Neuronal stem cell (in vitro differentiated cells): Measurements from ENCODE around the gene CKS1B.

Experiments
- DNase-seq: peaks from one replicate; pipeline ENCODE4 v3.0.0-alpha.2; 2013; ENCODE audit warnings: low spot score
- H2AFZ ChIP-seq: one replicate; pipeline ENCODE4 v1.6.1; 2013; ENCODE audit warnings: mild to moderate bottlenecking, low read length, inconsistent platforms
- H2AK5ac ChIP-seq: 2 replicates; pipeline ENCODE4 v1.6.1; 2013; ENCODE audit warnings: low read depth, mild to moderate bottlenecking, inconsistent platforms, low read length, moderate library complexity, mixed read lengths
- H2BK120ac ChIP-seq: 2 replicates; pipeline ENCODE4 v1.6.1; 2013; ENCODE audit warnings: low read depth, mild to moderate bottlenecking, inconsistent platforms, low read length, moderate library complexity, mixed read lengths
- H2BK12ac ChIP-seq: one replicate; pipeline ENCODE4 v1.6.1; 2013; ENCODE audit warnings: low read length, inconsistent platforms
- H2BK15ac ChIP-seq: 2 replicates; pipeline ENCODE4 v1.6.1; 2013; ENCODE audit warnings: mild to moderate bottlenecking, low read length, inconsistent platforms, mixed read lengths
- H2BK5ac ChIP-seq: one replicate; pipeline ENCODE4 v1.6.1; 2013; ENCODE audit warnings: inconsistent platforms, mild to moderate bottlenecking, low read length, moderate library complexity
- H3K14ac ChIP-seq: one replicate; pipeline ENCODE4 v1.6.1; 2013; ENCODE audit warnings: low read length, inconsistent platforms
- H3K18ac ChIP-seq: 2 replicates; pipeline ENCODE4 v1.6.1; 2013; ENCODE audit warnings: low read length, inconsistent platforms
- H3K23ac ChIP-seq: 2 replicates; pipeline ENCODE4 v1.6.1; 2013; ENCODE audit warnings: low read depth, mild to moderate bottlenecking, mixed read lengths, low read length, inconsistent platforms; ENCODE audit not compliant: poor library complexity
- H3K27ac ChIP-seq: replicated peaks from 3 replicates; pipeline ENCODE4 v1.5.1; 2013; ENCODE audit warnings: low read length, inconsistent platforms
- H3K27me3 ChIP-seq, 3 experiments: 2 replicates each; pipeline ENCODE4 v1.6.1; 2013; ENCODE audit warnings: low read length in 3 of 3, mild to moderate bottlenecking in 2 of 3, inconsistent platforms in 1 of 3, low read depth in 1 of 3, mixed read lengths in 1 of 3, moderate library complexity in 1 of 3; ENCODE audit not compliant: control insufficient read depth in 3 of 3, insufficient read depth in 3 of 3
- H3K36me3 ChIP-seq, 2 donors: replicated peaks in 1 of 2; 2 replicates each; pipeline ENCODE4 v1.6.1; 2013; ENCODE audit warnings: low read length in 2 of 2; ENCODE audit not compliant: control insufficient read depth in 2 of 2, insufficient read depth in 2 of 2
- H3K4ac ChIP-seq: 2 replicates; pipeline ENCODE4 v1.6.1; 2013; ENCODE audit warnings: inconsistent platforms, mild to moderate bottlenecking, low read length, moderate library complexity
- H3K4me1 ChIP-seq, 2 donors: 1 replicate in 1 of 2; 2 replicates in 1 of 2; pipeline ENCODE4 v1.6.1; 2013; ENCODE audit warnings: low read length in 2 of 2, low read depth in 1 of 2; ENCODE audit not compliant: control insufficient read depth in 2 of 2, insufficient read depth in 1 of 2
- H3K4me2 ChIP-seq: one replicate; pipeline ENCODE4 v1.6.1; 2013; ENCODE audit warnings: mild to moderate bottlenecking, low read length, inconsistent platforms; ENCODE audit not compliant: insufficient read depth, poor library complexity, severe bottlenecking
- H3K4me3 ChIP-seq, 2 donors: 2 replicates each; pipeline ENCODE4 v1.5.1; 2013; ENCODE audit warnings: low read length in 2 of 2, mild to moderate bottlenecking in 2 of 2, inconsistent platforms in 1 of 2, moderate library complexity in 1 of 2
- H3K79me1 ChIP-seq: one replicate; pipeline ENCODE4 v1.6.1; 2013; ENCODE audit warnings: low read depth, mild to moderate bottlenecking, inconsistent platforms, low read length, moderate library complexity
- H3K9ac ChIP-seq: one replicate; pipeline ENCODE4 v1.6.1; 2013; ENCODE audit warnings: mild to moderate bottlenecking, low read depth, low read length, inconsistent platforms; ENCODE audit not compliant: poor library complexity
- H3K9me3 ChIP-seq, 2 donors: replicated peaks in 1 of 2; 2 replicates each; pipeline versions ENCODE3 to v1.6.1; 2013; ENCODE audit warnings: low read length in 2 of 2, mild to moderate bottlenecking in 2 of 2, inconsistent platforms in 1 of 2, low read depth in 1 of 2, mixed read lengths in 1 of 2, moderate library complexity in 1 of 2; ENCODE audit not compliant: control insufficient read depth in 2 of 2, insufficient read depth in 1 of 2
- H4K8ac ChIP-seq: one replicate; pipeline ENCODE4 v1.6.1; 2013; ENCODE audit warnings: low read depth, mild to moderate bottlenecking, inconsistent platforms, low read length, moderate library complexity
- H4K91ac ChIP-seq: one replicate; pipeline ENCODE4 v1.6.1; 2013; ENCODE audit warnings: low read length, low read depth, mild to moderate bottlenecking, inconsistent platforms; ENCODE audit not compliant: poor library complexity
- WGBS, 2 donors: extraction: QIAGEN DNeasy Blood & Tissue Kit; methylation state at CpG; one replicate each; pipeline ENCODE4 v1.1.7; 2013; ENCODE audit warnings: missing lambda C conversion rate in 2 of 2, mixed read lengths in 1 of 2; ENCODE audit not compliant: insufficient read length in 2 of 2, insufficient replicate concordance in 1 of 2; ENCODE audit errors: extremely low coverage in 2 of 2; 5-methylcytosine and 5-hydroxymethylcytosine counted together

CKS1B gene

GRCh38 chr1:154972517-154973343 is 1.8 kb upstream of the CKS1B start:
- H3K27me3 ChIP-seq: no peaks in the 10 kb centered on the region
- no peak overlapping the region for H2BK15ac ChIP-seq
- no peaks in the 10 kb centered on the region for H3K9me3 ChIP-seq
- H3K18ac ChIP-seq: peak overlapping the region; percentile 82
- peak overlapping the region; percentile 9 for H2AFZ ChIP-seq
- peaks cover 2 to 30% of the 10 kb centered on the region in 2 donors for H3K36me3 ChIP-seq
- H2BK120ac ChIP-seq: no peak overlapping the region
- H3K4me3 ChIP-seq: peak overlapping the region; percentile 46 to 56
- H3K23ac ChIP-seq: no peak overlapping the region
- no peak overlapping the region for H4K8ac ChIP-seq
- peak overlapping the region; percentile 98 for H3K27ac ChIP-seq
- H3K9ac ChIP-seq: no peak overlapping the region
- H3K4ac ChIP-seq: no peak overlapping the region
- WGBS, 2 donors: no CpG with 5 or more reads among the region's 18 CpGs
- H3K79me1 ChIP-seq: peaks cover 9% of the 10 kb centered on the region
- peaks cover 29 to 41% of the 10 kb centered on the region in 2 donors for H3K4me1 ChIP-seq
- H2BK12ac ChIP-seq: no peak overlapping the region
- no peak overlapping the region for H3K14ac ChIP-seq
- no peak overlapping the region for H2BK5ac ChIP-seq
- H2AK5ac ChIP-seq: no peak overlapping the region
- H3K4me2 ChIP-seq: peak overlapping the region; percentile 46
- peak; percentile 73 for DNase-seq
- no peak overlapping the region for H4K91ac ChIP-seq

GRCh38 chr1:154973344-154974101 is 958 bp upstream of the CKS1B start:
- no peak overlapping the region for H2BK12ac ChIP-seq
- H2BK120ac ChIP-seq: no peak overlapping the region
- H2AK5ac ChIP-seq: no peak overlapping the region
- peak overlapping the region; percentile 50 for H3K4me2 ChIP-seq
- peak overlapping the region; percentile 89 for H2AFZ ChIP-seq
- peaks cover 5% of the 10 kb centered on the region for H3K79me1 ChIP-seq
- H3K23ac ChIP-seq: no peak overlapping the region
- H3K4ac ChIP-seq: no peak overlapping the region
- H3K27ac ChIP-seq: peak overlapping the region; percentile 98
- H3K36me3 ChIP-seq: peaks cover 6 to 30% of the 10 kb centered on the region in 2 donors
- H3K27me3 ChIP-seq: no peaks in the 10 kb centered on the region
- WGBS, 2 donors: no CpG with 5 or more reads among the region's 37 CpGs
- peak; percentile 97 for DNase-seq
- no peak overlapping the region for H4K91ac ChIP-seq
- H3K9me3 ChIP-seq: no peaks in the 10 kb centered on the region
- H3K18ac ChIP-seq: peak overlapping the region; percentile 88
- no peak overlapping the region for H3K14ac ChIP-seq
- H3K4me3 ChIP-seq: peak overlapping the region; percentile 56 to 86
- H2BK15ac ChIP-seq: no peak overlapping the region
- H4K8ac ChIP-seq: no peak overlapping the region
- H2BK5ac ChIP-seq: peak overlapping the region; percentile 71
- H3K4me1 ChIP-seq: peaks cover 29 to 41% of the 10 kb centered on the region in 2 donors
- H3K9ac ChIP-seq: peak overlapping the region; percentile 26

- H2BK12ac ChIP-seq: no peak overlapping the region
- peak overlapping the region; percentile 74 for H2AFZ ChIP-seq
- peaks cover 22 to 31% of the 10 kb centered on the region in 2 donors for H3K4me1 ChIP-seq
- no peak overlapping the region for H3K4ac ChIP-seq
- WGBS, 2 donors: no CpG with 5 or more reads among the region's 30 CpGs
- H4K8ac ChIP-seq: no peak overlapping the region
- peaks cover 4% of the 10 kb centered on the region for H3K79me1 ChIP-seq
- H3K27me3 ChIP-seq: no peaks in the 10 kb centered on the region
- no peak overlapping the region for H2BK120ac ChIP-seq
- peak overlapping the region; percentile 71 for H3K9ac ChIP-seq
- H3K4me3 ChIP-seq: peak overlapping the region; percentile 56 to 79
- H2AK5ac ChIP-seq: no peak overlapping the region
- peak; percentile 99 for DNase-seq
- peak overlapping the region; percentile 84 for H2BK5ac ChIP-seq
- H4K91ac ChIP-seq: no peak overlapping the region
- peaks cover 11 to 35% of the 10 kb centered on the region in 2 donors for H3K36me3 ChIP-seq
- no peak overlapping the region for H3K14ac ChIP-seq
- H3K27ac ChIP-seq: peak overlapping the region; percentile 86
- H3K4me2 ChIP-seq: peak overlapping the region; percentile 93
- H3K9me3 ChIP-seq: no peaks in the 10 kb centered on the region
- H2BK15ac ChIP-seq: no peak overlapping the region
- peak overlapping the region; percentile 56 for H3K23ac ChIP-seq
- peak overlapping the region; percentile 58 for H3K18ac ChIP-seq
These were observed 427 bp downstream of the CKS1B start for GRCh38 chr1:154974808-154975408.
